ENCODE data around the gene HPSE. TPM values are rescaled to one million over a fixed set of nuclear protein-coding genes. Genes with fewer than 3 reads are reported as not detected.

Gene HPSE
- polyA plus RNA-seq, 1 experiment: 0.71 TPM

- ChIA-PET CTCF (no interaction called here), POLR2A (no interaction called here)
- Histone ChIP-seq H3K27me3 (ENCODE audit: control insufficient read depth, insufficient read depth, low read length) (peaks cover 2% of the 10 kb centered on the region), H3K36me3 (ENCODE audit: control insufficient read depth, insufficient read depth, low read length) (no peaks in the 10 kb centered on the region), H3K4me3 (ENCODE audit: low read depth, low read length) (no peak overlapping the region)
- no peak for TF ChIP-seq CTCF (IDR thresholded peaks at IDR 0.05; ENCODE audit: insufficient read depth, low read depth, low read length)
- DNase-seq (ENCODE audit: low read depth): no peak
These were observed 4.9 kb upstream of the HPSE start for GRCh38 chr4:83339573-83339972.

GRCh38 chr4:83335701-83336100, 1.1 kb upstream of the HPSE start:
- no peaks in the 10 kb centered on the region for H3K36me3 ChIP-seq (ENCODE audit: control insufficient read depth, insufficient read depth, low read length)
- CTCF ChIA-PET: interaction anchor here (1.0 to 1.2 kb wide), 2 partner anchors 26 to 55 kb away, joined by 3 read pairs; no protein-coding TSS in a partner anchor
- TF ChIP-seq CTCF (IDR thresholded peaks at IDR 0.05; ENCODE audit: insufficient read depth, low read depth, low read length): no peak
- no peak for DNase-seq (ENCODE audit: low read depth)
- peaks cover 5% of the 10 kb centered on the region for H3K27me3 ChIP-seq (ENCODE audit: control insufficient read depth, insufficient read depth, low read length)
- no peak overlapping the region for H3K4me3 ChIP-seq (ENCODE audit: low read depth, low read length)
- POLR2A ChIA-PET: no interaction called here

GRCh38 chr4:83331956-83332355, 2.7 kb downstream of the HPSE start:
- no peak for TF ChIP-seq CTCF (IDR thresholded peaks at IDR 0.05; ENCODE audit: insufficient read depth, low read depth, low read length)
- POLR2A ChIA-PET: no interaction called here
- Histone ChIP-seq H3K4me3 (ENCODE audit: low read depth, low read length) (no peak overlapping the region), H3K36me3 (ENCODE audit: control insufficient read depth, insufficient read depth, low read length) (no peaks in the 10 kb centered on the region), H3K27me3 (ENCODE audit: control insufficient read depth, insufficient read depth, low read length) (peaks cover 7% of the 10 kb centered on the region)
- CTCF ChIA-PET: interaction anchor here (2.2 kb wide), 1 partner anchor 30 kb away, joined by 5 read pairs; no protein-coding TSS in a partner anchor
- no peak for DNase-seq (ENCODE audit: low read depth)

- CTCF ChIA-PET: interaction anchor here (0.8 kb wide), 1 partner anchor 33 kb away, joined by 3 read pairs; no protein-coding TSS in a partner anchor
These were observed 5.0 kb downstream of the HPSE start for GRCh38 chr4:83329521-83330110.

More at GRCh38 chr4:83329521-83330110, 5.0 kb downstream of the HPSE start:
- POLR2A ChIA-PET: no interaction called here
- no peaks in the 10 kb centered on the region for H3K36me3 ChIP-seq (ENCODE audit: control insufficient read depth, insufficient read depth, low read length)
- H3K27me3 ChIP-seq (ENCODE audit: control insufficient read depth, insufficient read depth, low read length): peaks cover 5% of the 10 kb centered on the region
- DNase-seq (ENCODE audit: low read depth): no peak
- no peak overlapping the region for H3K4me3 ChIP-seq (ENCODE audit: low read depth, low read length)
- no peak for TF ChIP-seq CTCF (IDR thresholded peaks at IDR 0.05; ENCODE audit: insufficient read depth, low read depth, low read length)
